IMR-90 (cell line): ENCODE results near the gene VWA5A. TPM values are rescaled to one million over a fixed set of nuclear protein-coding genes. Genes with fewer than 3 reads are reported as not detected.

ENCODE experiments used
- ATAC-seq: fragments of 200-7000 bp; cut with Tn5 transposase; 2 replicates; pipeline ENCODE4 v1.9.1; 2020; ENCODE audit warnings: low read depth, mild to moderate bottlenecking, moderate library complexity
- BruUV-seq: library from RNA; stranded (reverse); fragments of 400-500 nt; replicated peaks from 2 replicates; lab custom pipeline; 2021; lab: Mats Ljungman, UMichigan
- CTCF ChIA-PET: fragments of 300-600 bp; formaldehyde crosslinking; extraction: SDS; loops from one replicate; lab custom pipeline; 2021; ENCODE audit warnings: antibody characterized with exemption; lab: Yijun Ruan, JAX
- POLR2A ChIA-PET: fragments of 300-600 bp; sonication (Branson Sonifier 250); formaldehyde crosslinking; loops from one replicate; lab custom pipeline; 2022; ENCODE audit warnings: antibody characterized with exemption; ENCODE audit not compliant: unreplicated experiment; lab: Charles Lee
- DNase-seq: peaks from one replicate; pipeline ENCODE4 v3.0.0; 2013
- H2AFZ ChIP-seq: replicated peaks from 2 replicates; pipeline ENCODE3; 2013; ENCODE audit warnings: low read length, mild to moderate bottlenecking; ENCODE audit not compliant: poor library complexity
- H2AK5ac ChIP-seq: 2 replicates; pipeline ENCODE4 v1.6.1; 2013; ENCODE audit warnings: low read depth, low read length, inconsistent platforms
- H2AK9ac ChIP-seq: replicated peaks from 2 replicates; pipeline ENCODE3; 2013; ENCODE audit warnings: mild to moderate bottlenecking, low read depth, low read length, moderate library complexity; ENCODE audit not compliant: poor library complexity
- H2BK120ac ChIP-seq: 2 replicates; pipeline ENCODE4 v1.6.1; 2013; ENCODE audit warnings: low read depth, low read length, inconsistent platforms
- H2BK15ac ChIP-seq: 3 replicates; pipeline ENCODE4 v1.6.1; 2013; ENCODE audit warnings: low read depth, low read length, inconsistent platforms
- H2BK20ac ChIP-seq: 2 replicates; pipeline ENCODE4 v1.6.1; 2013; ENCODE audit warnings: low read depth, mild to moderate bottlenecking, inconsistent platforms, low read length, moderate library complexity
- H2BK5ac ChIP-seq: 2 replicates; pipeline ENCODE4 v1.6.1; 2013; ENCODE audit warnings: mild to moderate bottlenecking, low read depth, low read length, inconsistent platforms; ENCODE audit not compliant: poor library complexity, severe bottlenecking
- H3K14ac ChIP-seq: replicated peaks from 2 replicates; pipeline ENCODE4 v1.6.1; 2013; ENCODE audit warnings: low read depth, low read length, inconsistent platforms
- H3K18ac ChIP-seq: 2 replicates; pipeline ENCODE4 v1.6.1; 2013; ENCODE audit warnings: low read depth, low read length, control low read depth
- H3K23ac ChIP-seq: 2 replicates; pipeline ENCODE4 v1.6.1; 2013; ENCODE audit warnings: low read depth, low read length, inconsistent platforms
- H3K27ac ChIP-seq: 2 replicates; pipeline ENCODE4 v1.5.1; 2013; ENCODE audit warnings: mild to moderate bottlenecking, control low read depth, low read length; ENCODE audit not compliant: insufficient read depth
- H3K27me3 ChIP-seq: 2 replicates; pipeline ENCODE4 v1.6.1; 2013; ENCODE audit warnings: low read length; ENCODE audit not compliant: control insufficient read depth, insufficient read depth
- H3K36me3 ChIP-seq: 2 replicates; pipeline ENCODE4 v1.6.1; 2013; ENCODE audit warnings: low read length, mixed read lengths; ENCODE audit not compliant: control insufficient read depth, insufficient read depth
- H3K4ac ChIP-seq: 2 replicates; pipeline ENCODE4 v1.6.1; 2013; ENCODE audit warnings: low read depth, low read length, inconsistent platforms
- H3K4me1 ChIP-seq: 2 replicates; pipeline ENCODE4 v1.6.1; 2013; ENCODE audit warnings: low read length, mixed read lengths; ENCODE audit not compliant: control insufficient read depth, insufficient read depth
- H3K4me2 ChIP-seq: 2 replicates; pipeline ENCODE4 v1.6.1; 2013; ENCODE audit warnings: low read depth, mild to moderate bottlenecking, control low read depth, low read length, moderate library complexity
- H3K4me3 ChIP-seq: 2 replicates; pipeline ENCODE4 v1.5.1; 2013; ENCODE audit warnings: low read depth, mild to moderate bottlenecking, control low read depth, low read length, moderate library complexity; ENCODE audit not compliant: insufficient read depth
- H3K56ac ChIP-seq: 2 replicates; pipeline ENCODE4 v1.6.1; 2013; ENCODE audit warnings: low read length, inconsistent platforms; ENCODE audit not compliant: insufficient read depth; ENCODE audit errors: extremely low read depth
- H3K79me1 ChIP-seq, 2 experiments: 2 replicates each; pipeline ENCODE4 v1.6.1; 2013; ENCODE audit warnings: low read length in 2 of 2, inconsistent platforms in 1 of 2, low read depth in 1 of 2
- H3K9ac ChIP-seq: 2 replicates; pipeline ENCODE4 v1.6.1; 2013; ENCODE audit warnings: low read depth, low read length, control low read depth
- H3K9me1 ChIP-seq: 2 replicates; pipeline ENCODE4 v1.6.1; 2013; ENCODE audit warnings: low read length, inconsistent platforms; ENCODE audit not compliant: insufficient read depth
- H3K9me3 ChIP-seq: 2 replicates; pipeline ENCODE4 v1.6.1; 2013; ENCODE audit warnings: low read length; ENCODE audit not compliant: control insufficient read depth, insufficient read depth
- H4K20me1 ChIP-seq: 2 replicates; pipeline ENCODE4 v1.6.1; 2013; ENCODE audit warnings: low read length, inconsistent platforms; ENCODE audit not compliant: insufficient read depth
- H4K5ac ChIP-seq: 2 replicates; pipeline ENCODE4 v1.6.1; 2013; ENCODE audit warnings: mild to moderate bottlenecking, low read depth, low read length, control low read depth
- H4K8ac ChIP-seq, 2 experiments: 2 replicates each; pipeline ENCODE4 v1.6.1; 2013; ENCODE audit warnings: low read depth in 2 of 2, low read length in 2 of 2, control low read depth in 1 of 2, inconsistent platforms in 1 of 2
- H4K91ac ChIP-seq: 2 replicates; pipeline ENCODE4 v1.6.1; 2013; ENCODE audit warnings: low read depth, low read length, inconsistent platforms; ENCODE audit not compliant: insufficient read depth
- BHLHE40 ChIP-seq: fragments of 150-350 bp; IDR thresholded peaks from 2 replicates; pipeline ENCODE4 v1.6.1; 2016; ENCODE audit warnings: mild to moderate bottlenecking, low read depth, low read length
- CEBPB ChIP-seq: IDR thresholded peaks from 2 replicates; pipeline ENCODE4 v1.6.1; 2012; ENCODE audit warnings: low read depth, low read length, improper control_type of control experiment
- CHD1 ChIP-seq: IDR thresholded peaks from 2 replicates; pipeline ENCODE4 v1.6.1; 2012; ENCODE audit warnings: low read depth, low read length, improper control_type of control experiment
- CTCF ChIP-seq: conservative IDR thresholded peaks from 2 replicates; pipeline ENCODE4 v1.5.1; 2012; ENCODE audit warnings: mild to moderate bottlenecking, low read depth, low read length, improper control_type of control experiment
- FOS ChIP-seq: fragments of 150-350 bp; IDR thresholded peaks from 2 replicates; pipeline ENCODE4 v1.6.1; 2016; ENCODE audit warnings: low read depth, low read length
- MAFK ChIP-seq: IDR thresholded peaks from 2 replicates; pipeline ENCODE4 v1.6.1; 2012; ENCODE audit warnings: low read depth, low read length, improper control_type of control experiment
- MAZ ChIP-seq: IDR thresholded peaks from 2 replicates; pipeline ENCODE4 v1.6.1; 2012; ENCODE audit warnings: low read depth, mild to moderate bottlenecking, low read length, improper control_type of control experiment, moderate library complexity, borderline replicate concordance
- MXI1 ChIP-seq: IDR thresholded peaks from 2 replicates; pipeline ENCODE4 v1.6.1; 2012; ENCODE audit warnings: low read depth, mild to moderate bottlenecking, low read length, moderate library complexity, borderline replicate concordance
- NFE2L2 ChIP-seq: fragments of 150-350 bp; IDR thresholded peaks from 2 replicates; pipeline ENCODE4 v1.6.1; 2016; ENCODE audit warnings: low read depth, mild to moderate bottlenecking, low read length
- POLR2A ChIP-seq: IDR thresholded peaks from 2 replicates; pipeline ENCODE4 v1.6.1; 2012; ENCODE audit warnings: mild to moderate bottlenecking, low read depth, low read length
- RCOR1 ChIP-seq: IDR thresholded peaks from 2 replicates; pipeline ENCODE4 v1.6.1; 2012; ENCODE audit warnings: mild to moderate bottlenecking, low read length, improper control_type of control experiment; ENCODE audit not compliant: insufficient replicate concordance
- SMC3 ChIP-seq: fragments of 150-350 bp; IDR thresholded peaks from 2 replicates; pipeline ENCODE4 v1.6.1; 2016; ENCODE audit warnings: low read depth, mild to moderate bottlenecking, antibody characterized with exemption, low read length, moderate library complexity
- USF2 ChIP-seq: fragments of 150-350 bp; IDR thresholded peaks from 2 replicates; pipeline ENCODE4 v1.6.1; 2017; ENCODE audit warnings: mild to moderate bottlenecking, antibody characterized with exemption, low read length, low read depth
- dilution Hi-C: fragments of 300-500 bp; cut with HindIII; formaldehyde crosslinking; loops from one replicate; pipeline ENCODE4 v1.14.3; 2018; ENCODE audit warnings: low sequenced_read_pairs; ENCODE audit not compliant: unreplicated experiment
- in situ Hi-C: fragments of 300-500 bp; cut with MboI; formaldehyde crosslinking; loops from 3 replicates; pipeline ENCODE4 v1.14.3; 2019; ENCODE audit warnings: low sequenced_read_pairs, inconsistent platforms, mixed read lengths
- intact Hi-C: fragments of 100-400 bp; cut with micrococcal nuclease; formaldehyde crosslinking; loops from 2 replicates; pipeline ENCODE4 v1.10.0; 2022
- polyA plus RNA-seq, 3 experiments: library from polyadenylated mRNA; depleted of rRNA; stranded (reverse); fragments of >200 nt; gene quantifications; 2 replicates each; pipeline ENCODE4 v1.2.3, GENCODE V29; 2012; ENCODE audit warnings: low replicate concordance in 1 of 3
- total RNA-seq: library from RNA; depleted of rRNA; stranded (reverse); fragments of >200 nt; gene quantifications from 2 replicates; pipeline ENCODE4 v1.2.3, GENCODE V29; 2012

Gene VWA5A
- total and polyA plus RNA-seq, 2 of the 4 experiments (the other 2 are of a cell fraction), result 5.6 to 6.8 TPM

GRCh38 chr11:124168796-124169195 is 53.5 kb downstream of the VWA5A start:
- no peak overlapping the region for H4K5ac ChIP-seq
- H4K91ac ChIP-seq, result no peak overlapping the region
- H3K27me3 ChIP-seq, result no peaks in the 10 kb centered on the region
- no peaks in the 10 kb centered on the region for H4K20me1 ChIP-seq
- H2AK5ac ChIP-seq, result no peak overlapping the region
- dilution Hi-C loops (no loop called here), in situ Hi-C loops (no loop called here), intact Hi-C loops (loop anchor here (5.0 kb wide), 1 partner anchor 36 kb away; no protein-coding TSS in a partner anchor)
- no peaks in the 10 kb centered on the region for H3K79me1 ChIP-seq
- CTCF ChIA-PET, result no interaction called here
- TF ChIP-seq FOS (no peak), CEBPB (no peak), MAZ (no peak), BHLHE40 (no peak), CHD1 (no peak), USF2 (no peak), RCOR1 (no peak), MAFK (no peak), POLR2A (no peak), NFE2L2 (no peak), MXI1 (no peak), CTCF (no peak), SMC3 (no peak)
- BruUV-seq, result no TSS peak
- no peaks in the 10 kb centered on the region for H3K36me3 ChIP-seq
- H3K9me3 ChIP-seq, result no peaks in the 10 kb centered on the region
- H3K27ac ChIP-seq, result no peak overlapping the region
- H3K9me1 ChIP-seq, result no peaks in the 10 kb centered on the region
- H3K4me3 ChIP-seq, result no peak overlapping the region
- ATAC-seq (no peak), DNase-seq (no peak)
- no peak overlapping the region for H2AFZ ChIP-seq
- no peak overlapping the region for H3K56ac ChIP-seq
- no peak overlapping the region for H2BK5ac ChIP-seq
- H3K23ac ChIP-seq, result no peak overlapping the region
- H3K4me1 ChIP-seq, result no peaks in the 10 kb centered on the region
- H2AK9ac ChIP-seq, result no peak overlapping the region
- no peak overlapping the region for H4K8ac ChIP-seq
- H2BK15ac ChIP-seq, result no peak overlapping the region
- no peak overlapping the region for H2BK20ac ChIP-seq
- H3K4ac ChIP-seq, result no peak overlapping the region
- no peak overlapping the region for H3K18ac ChIP-seq
- H3K9ac ChIP-seq, result no peak overlapping the region
- no peak overlapping the region for H3K14ac ChIP-seq
- H3K4me2 ChIP-seq, result no peak overlapping the region
- H2BK120ac ChIP-seq, result no peak overlapping the region
- POLR2A ChIA-PET, result no interaction called here
